NCI-H2227 treated with DMSO at 0.1 percent for 48 hours (cell line): ENCODE results near the gene TARS3.
A peak's percentile ranks its signal among the peaks of the same experiment; 100 is the strongest.
"Not testable (repeated sequence)": the region's sequence is repeated elsewhere in the genome, so short reads cannot be mapped to it uniquely, and the experiment has no call there.

Source experiments
- DNase-seq: peaks from one replicate; lab custom pipeline; 2025; lab: John Stamatoyannopoulos, UW

The TARS3 gene

DNA sequence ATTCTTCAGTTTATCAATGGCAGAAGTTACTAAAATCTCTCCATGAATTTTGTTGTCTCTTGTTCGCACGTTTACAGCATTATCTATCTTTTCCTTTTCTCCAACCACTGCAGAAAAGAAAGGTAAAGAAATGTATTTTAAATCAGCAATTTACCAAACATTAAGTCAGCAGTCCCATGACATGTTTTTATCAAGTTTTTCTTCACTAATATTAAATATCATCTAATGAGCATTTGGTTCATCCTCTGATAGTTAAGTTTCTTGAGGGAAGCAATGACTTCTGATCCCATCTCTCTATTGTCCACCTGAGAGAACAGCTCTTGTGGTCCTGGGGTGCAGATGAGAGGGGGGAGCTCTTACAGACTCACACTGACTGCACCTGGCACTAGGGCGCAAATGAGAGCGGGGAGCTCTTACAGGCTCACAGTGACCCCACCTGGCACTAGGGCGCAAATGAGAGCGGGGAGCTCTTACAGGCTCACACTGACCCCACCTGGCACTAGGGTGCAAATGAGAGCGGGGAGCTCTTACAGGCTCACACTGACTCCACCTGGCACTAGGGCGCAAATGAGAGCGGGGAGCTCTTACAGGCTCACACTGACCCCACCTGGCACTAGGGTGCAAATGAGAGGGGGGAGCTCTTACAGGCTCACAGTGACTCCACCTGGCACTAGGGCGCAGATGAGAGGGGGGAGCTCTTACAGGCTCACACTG is 69.5 kb downstream of the TARS3 start:
- not testable (repeated sequence) for DNase-seq

DNA sequence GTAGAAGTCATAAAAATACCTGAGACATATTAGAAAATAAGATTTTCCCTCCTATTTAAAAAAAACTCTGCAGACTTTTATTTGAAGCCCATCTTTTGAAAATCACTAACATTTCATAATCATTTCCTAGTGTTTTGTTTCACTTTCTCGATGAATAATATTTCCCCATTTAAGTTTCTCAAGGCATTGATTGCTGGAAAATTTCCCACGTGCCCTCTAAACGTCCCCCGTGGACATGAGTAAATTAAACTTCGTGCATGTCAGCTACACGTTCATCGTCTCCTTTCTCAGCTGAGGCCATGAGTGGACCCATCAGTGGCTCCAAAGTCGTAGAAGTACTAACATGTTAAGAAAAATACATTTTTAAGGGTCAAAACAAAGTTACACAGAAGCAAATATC is 70.1 kb downstream of the TARS3 start:
- DNase-seq = no peak

DNA sequence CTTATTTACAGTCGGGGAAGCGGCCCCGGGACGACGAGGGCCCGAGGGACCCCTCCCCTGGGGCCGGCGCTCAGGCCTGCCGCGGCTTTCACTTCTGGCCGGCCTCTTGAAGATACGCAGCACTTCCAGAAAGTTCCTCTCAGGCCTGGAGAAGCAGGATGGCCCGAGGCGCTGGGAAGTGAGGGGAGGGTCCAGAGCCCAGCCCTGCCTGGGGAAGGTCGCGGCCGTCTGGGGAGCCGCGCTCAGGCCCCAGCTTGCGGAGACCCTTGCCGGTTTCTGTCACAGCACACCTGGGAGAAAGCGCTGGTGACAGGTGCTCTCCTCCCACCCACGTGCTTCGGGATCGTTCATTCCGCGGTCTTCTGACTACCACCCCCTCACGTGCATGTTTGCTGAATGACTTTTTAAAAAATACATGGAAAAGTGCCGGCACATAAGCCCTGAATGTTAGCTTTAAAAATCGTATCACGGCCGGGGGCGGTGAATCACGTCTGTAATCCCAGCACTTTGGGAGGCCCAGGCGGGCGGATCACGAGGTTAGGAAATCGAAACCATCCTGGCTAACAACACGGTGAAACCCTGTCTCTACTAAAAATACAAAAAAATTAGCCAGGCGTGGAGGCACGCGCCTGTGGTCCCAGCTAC is 71.4 kb downstream of the TARS3 start:
- no peak for DNase-seq

DNA sequence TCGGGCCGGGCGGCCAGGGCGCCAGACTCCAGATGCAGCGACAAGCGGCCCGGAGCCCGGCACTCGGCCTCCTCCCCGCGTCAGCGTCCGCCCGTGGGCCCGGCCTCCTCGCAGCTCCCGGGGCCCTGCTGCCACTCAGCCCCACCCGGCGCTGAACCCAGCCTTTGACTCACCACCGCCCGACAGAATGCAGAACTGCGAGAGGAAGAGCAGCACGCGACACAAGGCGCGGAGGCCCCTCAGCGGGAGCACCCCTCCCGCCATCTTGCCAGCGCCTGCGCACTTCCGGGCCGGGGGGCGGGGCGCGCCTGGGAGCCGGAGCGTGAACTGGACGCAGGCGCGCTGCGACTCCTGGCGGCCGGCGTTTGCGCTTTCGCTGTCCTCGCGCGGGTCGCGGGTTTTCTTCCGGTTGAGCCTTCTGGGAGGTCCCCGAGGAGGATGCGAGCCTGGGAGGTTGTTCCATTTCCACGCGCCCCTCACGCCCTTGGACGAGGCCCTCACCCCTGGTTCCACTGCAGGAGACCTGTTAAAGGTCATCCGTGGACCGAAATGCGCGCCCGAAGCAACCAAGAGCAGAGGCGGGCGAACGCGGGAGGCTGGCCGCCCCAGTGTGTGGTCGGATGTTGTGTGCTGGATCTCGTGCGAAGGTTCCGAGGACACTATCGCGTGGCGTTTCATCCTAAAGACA is 72.0 kb downstream of the TARS3 start, which contains the start of gene TM2D3:
Gene TM2D3, minus strand, starts transcription at position 284 of the 688 bp plus-strand sequence. Its CDS starts 20 bp downstream, at position 264.
- peak; percentile 84 for DNase-seq

DNA sequence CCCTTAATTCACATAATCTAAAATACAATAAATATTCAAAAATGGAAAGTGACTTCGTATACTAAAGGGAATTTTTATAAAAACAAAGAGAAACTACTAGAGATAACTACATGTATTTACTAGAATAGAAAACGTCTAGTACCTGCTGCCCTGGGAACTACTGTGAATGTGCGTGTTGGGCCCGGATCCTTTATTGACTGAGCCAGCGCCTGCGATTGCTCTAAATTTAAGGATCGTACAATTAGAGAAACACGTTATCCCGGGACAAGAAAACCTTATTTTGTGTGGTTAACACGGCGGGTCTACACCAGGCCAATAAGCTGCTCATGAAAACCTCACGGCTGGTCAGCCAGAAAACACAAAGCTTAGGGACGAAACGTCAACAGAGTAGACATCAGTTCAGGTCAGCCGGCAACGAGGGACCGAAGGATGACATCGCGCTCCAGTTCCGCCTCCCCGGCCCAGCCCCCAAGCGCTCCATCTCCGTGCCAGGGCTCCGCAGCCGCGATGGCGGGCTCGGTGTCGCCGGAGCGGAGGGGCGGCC is 72.6 kb downstream of the TARS3 start:
- no peak for DNase-seq

DNA sequence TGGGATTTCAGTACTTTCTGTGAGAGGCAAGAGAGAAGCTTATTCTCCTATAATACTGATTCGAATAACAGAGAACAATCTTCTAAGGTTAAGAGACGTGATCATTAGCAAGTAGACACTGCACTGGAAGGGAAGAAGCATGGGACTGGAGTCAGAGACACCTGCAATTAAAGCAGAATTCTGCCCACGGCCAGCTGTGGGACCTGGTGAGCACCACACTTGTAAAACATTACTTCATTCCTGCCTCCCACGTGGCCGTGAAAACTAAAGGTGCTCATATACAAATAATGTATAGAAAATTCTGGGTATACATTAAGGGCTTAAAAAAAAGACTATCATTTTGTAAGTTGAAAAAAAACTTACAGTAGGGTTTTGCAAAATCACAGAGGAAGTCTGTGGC is 74.1 kb downstream of the TARS3 start:
- DNase-seq = no peak

DNA sequence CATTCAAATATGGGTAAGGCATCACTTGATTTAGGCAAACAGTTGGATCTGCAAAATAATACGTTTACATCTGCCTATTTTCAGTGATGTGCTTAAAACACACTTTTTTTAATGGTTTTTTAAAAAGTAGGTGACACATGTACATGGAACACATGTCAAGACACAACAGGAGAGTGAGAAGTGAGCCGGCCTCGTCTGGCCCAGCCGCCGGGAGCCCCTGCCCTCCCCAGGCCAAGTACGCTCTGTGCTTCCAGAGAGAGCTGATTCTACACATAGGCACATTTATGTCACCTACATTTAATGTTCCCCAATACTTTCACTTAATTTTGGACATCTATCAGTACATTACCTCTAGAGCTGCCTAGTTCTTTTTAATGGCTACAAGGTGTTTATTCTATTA is 75.9 kb downstream of the TARS3 start:
- DNase-seq = no peak

DNA sequence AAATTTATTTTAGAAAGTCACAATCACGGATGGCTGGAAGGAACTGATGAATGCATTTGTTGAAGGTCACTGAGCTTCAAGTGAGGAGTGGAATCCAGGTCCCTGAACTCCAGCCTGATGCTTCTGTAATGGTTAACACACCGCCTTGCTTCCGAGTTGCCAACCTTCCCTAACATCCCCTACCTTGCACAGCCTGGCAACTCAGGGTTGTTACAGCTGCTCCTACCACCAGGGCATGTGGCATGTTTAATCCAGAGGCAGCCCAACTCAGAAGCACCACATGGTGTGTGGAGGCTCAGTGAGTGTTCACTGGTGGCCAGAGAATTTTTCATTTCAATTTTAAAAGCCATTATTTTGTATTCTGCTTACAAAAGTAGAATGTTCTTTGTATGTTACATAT is 77.0 kb downstream of the TARS3 start:
- no peak for DNase-seq

DNA sequence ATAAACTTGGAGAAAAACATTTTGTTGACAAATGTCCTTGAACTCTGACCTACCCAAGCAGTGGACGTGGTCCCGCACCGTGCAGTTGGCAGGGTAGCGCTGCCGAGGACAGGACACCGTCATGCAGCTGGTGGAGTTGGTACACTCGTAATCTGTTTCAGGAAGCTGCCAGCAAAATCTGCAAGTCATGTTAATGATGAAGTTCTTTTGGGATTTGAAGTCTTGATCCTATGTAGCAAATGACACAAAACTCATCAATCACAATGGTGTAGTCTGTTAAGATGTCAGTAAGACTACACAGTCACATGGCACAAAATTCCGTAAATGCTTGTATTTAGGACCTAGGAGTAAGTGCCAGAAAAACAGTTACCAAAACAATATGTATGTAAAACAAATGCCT is 77.6 kb downstream of the TARS3 start:
- DNase-seq = no peak

DNA sequence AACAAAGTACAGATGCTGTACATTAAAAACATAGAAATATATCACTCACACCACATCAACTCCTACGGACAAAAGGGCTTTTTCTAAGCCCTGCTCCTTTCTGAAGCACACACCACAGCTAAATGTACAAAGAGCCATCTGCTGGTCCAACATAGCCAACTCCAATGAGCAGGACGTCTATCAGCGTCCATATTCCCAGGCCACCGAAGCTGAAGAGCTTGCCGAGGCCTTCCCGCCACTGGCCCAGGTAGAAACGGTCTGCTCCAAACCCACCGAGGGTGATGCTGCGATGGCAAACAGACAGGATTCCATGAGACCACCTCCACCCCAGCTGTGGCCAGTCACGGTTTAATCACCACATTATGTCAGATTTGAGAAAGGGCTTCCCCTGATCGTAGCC is 81.9 kb downstream of the TARS3 start:
- DNase-seq = no peak

DNA sequence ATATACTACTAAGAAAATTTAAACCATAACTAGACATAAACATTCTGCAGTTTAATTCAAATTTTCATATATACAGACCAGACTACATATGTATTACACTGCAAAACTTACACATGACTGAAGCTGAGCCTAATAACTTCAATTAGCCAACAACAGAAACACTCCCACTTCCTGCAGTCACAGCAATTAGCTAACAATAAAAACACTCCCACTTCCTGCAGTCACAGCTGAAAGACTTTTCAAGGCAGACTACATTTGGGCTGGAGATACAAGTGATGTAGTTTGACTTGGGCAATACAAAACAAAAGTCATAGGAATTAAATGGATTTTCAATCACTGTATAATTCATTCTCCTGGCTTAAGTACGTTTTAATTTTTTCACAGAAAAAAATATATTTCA is 82.4 kb downstream of the TARS3 start:
- DNase-seq = no peak

DNA sequence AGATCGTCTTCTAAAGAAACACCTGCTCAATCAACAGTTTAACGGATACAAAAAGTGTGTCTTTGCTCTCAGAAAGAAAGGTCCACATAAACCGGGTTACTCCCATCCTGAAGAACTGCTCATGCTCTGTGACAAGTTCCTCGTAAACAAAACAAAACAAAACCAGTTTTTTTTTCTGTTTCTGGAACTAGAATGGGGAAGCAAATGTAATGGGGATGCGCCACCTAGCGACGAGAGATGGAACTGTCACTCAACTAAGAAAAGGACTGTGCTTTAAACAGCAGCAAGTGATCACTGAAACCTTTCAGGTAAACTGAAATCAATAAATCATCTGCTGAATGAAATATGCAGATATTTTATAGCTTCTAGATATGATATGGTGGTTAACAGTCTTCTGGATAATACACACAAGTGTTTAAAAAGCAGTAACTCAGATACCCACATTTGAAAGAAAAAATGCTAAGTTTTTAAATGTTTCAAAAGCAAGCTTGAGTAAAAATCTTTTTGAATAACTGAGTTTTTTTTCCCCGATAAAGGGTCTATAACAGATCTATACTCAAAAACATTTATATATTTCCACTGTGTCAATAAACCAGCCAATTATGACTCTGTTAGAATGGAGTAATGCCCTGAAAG is 83.0 kb downstream of the TARS3 start:
- DNase-seq = peak; percentile 65

DNA sequence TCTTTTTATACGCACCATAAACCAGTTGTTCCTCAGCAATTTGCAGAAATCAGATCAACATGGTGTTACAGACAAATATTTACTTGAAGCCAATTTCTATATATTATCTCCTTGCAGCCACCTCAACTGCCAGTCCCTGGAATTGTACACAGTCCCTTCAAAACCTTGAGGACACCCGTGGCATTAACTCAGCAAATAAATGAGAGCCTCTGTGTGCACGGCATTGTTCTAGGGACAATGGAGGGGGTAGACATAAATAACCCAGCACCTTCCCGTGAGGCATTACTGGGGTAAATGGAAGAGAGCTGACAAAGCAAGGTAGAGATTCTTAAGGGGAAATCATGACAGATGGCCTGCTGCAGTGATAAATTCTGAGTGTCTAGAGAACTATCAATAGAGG is 84.6 kb downstream of the TARS3 start:
- DNase-seq = no peak

DNA sequence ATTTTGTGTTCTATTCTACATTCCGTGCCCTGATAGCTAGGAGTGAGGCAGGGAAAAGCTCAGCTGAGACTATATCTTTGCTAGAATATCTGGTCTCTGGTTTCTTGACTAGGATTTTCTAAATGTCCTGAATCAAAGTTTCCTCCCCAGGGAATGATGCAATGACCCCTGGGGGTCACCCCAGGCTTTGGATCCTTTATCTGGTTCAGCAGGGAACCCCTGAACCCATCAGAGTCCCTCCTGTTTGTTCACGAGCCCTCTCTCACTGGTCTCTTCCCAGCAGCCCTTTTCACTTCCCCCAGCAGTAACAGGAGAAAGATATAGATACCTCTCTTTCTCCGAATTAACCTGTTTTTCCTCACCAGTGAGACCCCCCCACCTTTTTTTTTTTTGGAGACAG is 86.4 kb downstream of the TARS3 start:
- no peak for DNase-seq

DNA sequence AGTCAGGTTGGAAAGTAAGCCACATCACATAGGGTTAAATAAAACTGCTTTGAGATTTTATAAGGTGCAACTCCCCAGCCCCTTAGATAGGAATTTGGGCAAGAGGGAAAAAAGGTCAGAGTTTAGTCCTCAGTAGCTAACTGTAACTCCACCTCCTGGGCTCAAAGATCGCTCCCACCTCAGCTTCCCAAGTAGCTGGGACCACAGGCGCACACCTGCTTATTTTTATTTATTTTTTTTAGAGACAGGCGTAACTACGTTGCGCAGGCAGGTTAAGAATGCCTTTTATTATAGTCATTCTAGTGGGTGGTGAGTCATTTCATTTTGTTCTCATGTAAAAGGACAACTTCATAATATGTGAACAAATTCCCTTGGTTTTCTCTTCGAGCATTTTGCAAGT is 86.8 kb downstream of the TARS3 start:
- DNase-seq = no peak

DNA sequence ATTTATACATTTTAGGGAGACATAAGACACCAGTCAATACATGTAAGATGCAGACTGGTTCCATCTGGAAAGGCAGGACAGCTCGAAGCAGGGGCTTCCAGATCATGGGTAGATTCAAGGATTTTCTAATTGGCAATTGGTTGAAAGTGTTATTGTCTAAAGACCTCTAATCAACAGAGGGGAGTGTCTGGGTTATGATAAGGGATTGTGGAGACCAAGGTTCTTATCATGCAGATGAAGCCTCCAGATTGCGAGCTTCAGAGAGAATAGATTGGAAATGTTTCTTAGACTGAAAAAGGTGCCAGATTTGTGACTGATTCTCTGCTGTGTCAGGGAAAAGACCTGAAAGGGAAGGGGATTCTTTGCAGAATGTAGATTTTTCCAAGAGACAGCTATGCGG is 87.2 kb downstream of the TARS3 start:
- no peak for DNase-seq

DNA sequence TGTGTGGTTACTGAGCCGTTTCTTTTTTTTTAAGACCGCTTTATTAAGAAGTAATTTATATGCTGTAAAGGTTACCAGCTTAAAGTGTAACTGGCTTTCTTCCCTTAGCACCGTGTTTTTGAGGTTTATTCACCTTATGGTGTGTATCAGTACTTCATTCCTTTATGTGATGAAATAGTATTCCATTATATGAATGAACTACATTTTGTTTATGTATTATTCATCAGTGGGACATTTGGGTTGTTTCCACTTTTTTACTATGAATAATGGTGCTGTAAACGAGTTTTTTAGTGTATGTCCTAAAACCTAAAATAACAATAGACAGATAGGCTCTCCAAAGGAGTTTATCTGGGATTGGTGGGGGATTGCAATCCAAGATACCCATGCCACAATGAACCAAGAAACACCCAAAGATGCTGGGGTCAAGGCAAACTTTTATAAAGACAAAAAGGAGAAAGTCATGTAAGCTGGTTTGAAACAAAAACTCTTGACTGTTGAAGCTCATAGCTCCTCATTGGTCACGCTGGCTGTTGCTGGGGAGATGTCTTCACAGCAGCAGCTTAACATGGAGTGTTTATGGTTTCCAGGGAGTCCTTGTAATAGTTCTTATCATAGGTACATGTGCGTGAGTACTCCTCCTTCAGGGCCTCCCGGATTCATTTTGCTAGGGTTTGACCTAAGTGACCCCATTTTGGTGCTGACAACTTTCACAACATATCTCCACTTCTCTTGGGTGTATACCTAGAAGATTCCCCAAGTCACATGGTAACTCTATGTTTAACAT is 88.1 kb downstream of the TARS3 start:
- DNase-seq = no peak

DNA sequence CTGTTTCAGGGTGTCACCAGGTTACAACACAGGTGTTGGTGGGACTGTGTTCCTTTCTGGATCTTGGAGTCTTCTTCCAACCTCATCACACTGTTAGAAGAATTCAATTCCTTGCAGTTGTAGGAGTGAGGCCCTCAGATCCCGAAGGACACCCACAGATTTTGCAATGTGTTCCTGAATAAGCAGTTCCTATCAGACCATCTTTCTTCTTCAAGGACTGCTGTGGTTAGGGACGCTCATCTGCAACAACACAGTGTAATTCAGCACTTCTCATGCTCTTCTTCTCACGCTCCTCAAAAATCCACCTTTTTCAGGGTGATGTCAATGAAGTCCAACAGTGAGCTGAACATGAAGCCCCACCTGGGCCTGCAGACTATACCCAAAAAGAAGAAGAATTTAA is 90.9 kb downstream of the TARS3 start:
- no peak for DNase-seq

DNA sequence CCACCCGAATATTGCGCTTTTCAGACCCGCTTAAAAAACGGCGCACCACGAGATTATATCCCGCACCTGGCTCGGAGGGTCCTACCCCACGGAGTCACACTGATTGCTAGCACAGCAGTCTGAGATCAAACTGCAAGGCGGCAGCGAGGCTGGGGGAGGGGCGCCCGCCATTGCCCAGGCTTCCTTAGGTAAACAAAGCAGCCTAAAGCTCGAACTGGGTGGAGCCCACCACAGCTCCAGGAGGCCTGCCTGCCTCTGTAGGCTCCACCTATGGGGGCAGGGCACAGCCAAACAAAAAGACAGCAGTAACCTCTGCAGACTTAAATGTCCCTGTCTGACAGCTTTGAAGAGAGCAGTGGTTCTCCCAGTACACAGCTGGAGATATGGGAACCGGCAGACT is 97.5 kb downstream of the TARS3 start:
- DNase-seq = not testable (repeated sequence)

DNA sequence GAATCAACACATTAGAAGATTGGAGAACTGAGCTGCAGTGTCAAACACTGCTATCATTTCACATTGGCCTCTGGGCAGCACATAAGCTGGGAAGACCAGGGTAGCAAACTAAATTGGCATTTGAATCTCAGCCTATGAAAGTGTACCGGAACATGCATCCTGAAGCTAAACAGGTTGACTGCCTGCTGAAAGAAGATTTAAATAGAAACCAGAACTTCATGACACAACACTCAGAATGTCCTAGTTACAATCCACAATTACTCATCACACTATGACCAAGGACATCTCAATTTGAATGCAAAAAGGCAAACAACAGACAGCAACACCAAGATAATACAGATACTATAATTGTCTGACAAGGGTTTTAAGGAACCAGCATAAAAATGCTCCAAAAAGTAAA is 98.3 kb downstream of the TARS3 start:
- DNase-seq = no peak

DNA sequence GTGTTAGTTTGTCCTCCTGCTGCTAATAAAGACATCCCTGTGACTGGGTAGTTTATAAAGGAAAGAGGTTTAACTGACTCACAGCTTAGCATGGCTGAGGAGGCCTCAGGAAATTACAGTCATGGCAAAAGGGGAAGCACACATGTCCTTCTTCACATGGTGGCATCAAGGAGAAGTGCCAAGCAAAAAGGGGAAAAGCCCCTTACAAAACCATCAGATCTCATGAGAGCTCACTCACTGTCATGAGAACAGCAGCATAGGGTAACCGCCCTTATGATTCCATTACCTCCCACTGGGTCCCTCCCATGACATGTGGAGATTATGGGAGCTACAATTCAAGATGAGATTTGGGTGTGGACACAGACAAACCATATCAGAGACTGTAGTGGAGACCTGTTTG is 99.1 kb downstream of the TARS3 start:
- DNase-seq = no peak
